Heart left ventricle (tissue), 16 donors: ENCODE data around the gene KRTAP4-6. TPM values are rescaled to one million over a fixed set of nuclear protein-coding genes. Genes with fewer than 3 reads are reported as not detected.
"Not testable (repeated sequence)": the region's sequence is repeated elsewhere in the genome, so short reads cannot be mapped to it uniquely, and the experiment has no call there.

Source experiments
- ATAC-seq, 4 donors: fragments of 200-7000 bp; cut with Tn5 transposase; one replicate each; pipeline ENCODE4 v1.9.1; 2020 to 2022; ENCODE audit warnings: moderate library complexity in 4 of 4, mild to moderate bottlenecking in 3 of 4, moderate number of reproducible peaks in 1 of 4
- DNase-seq, 5 donors: peaks; one replicate each; pipeline ENCODE4 v3.0.0-alpha.2; 2020
- H3K27ac ChIP-seq, 12 donors: fragments of 200-600 bp; sonication (generic) in 4 of 12; one replicate each; pipeline versions ENCODE4 v1.5.0 to v1.8.0; 2016 to 2022; ENCODE audit warnings: mild to moderate bottlenecking in 2 of 12
- H3K27me3 ChIP-seq, 9 donors: fragments of 200-600 bp; sonication (generic) in 2 of 9; one replicate each; pipeline versions ENCODE4 v1.5.1 to v1.8.0; 2016 to 2022; ENCODE audit warnings: mild to moderate bottlenecking in 3 of 9
- H3K36me3 ChIP-seq, 9 donors: fragments of 200-600 bp; sonication (generic) in 2 of 9; one replicate each; pipeline versions ENCODE4 v1.5.0 to v1.8.0; 2018 to 2022; ENCODE audit warnings: mild to moderate bottlenecking in 2 of 9
- H3K4me1 ChIP-seq, 12 donors: fragments of 200-600 bp; sonication (generic) in 4 of 12; one replicate each; pipeline versions ENCODE4 v1.5.0 to v1.8.0; 2016 to 2022; ENCODE audit warnings: mild to moderate bottlenecking in 3 of 12
- H3K4me3 ChIP-seq, 12 donors: fragments of 200-600 bp; sonication (generic) in 4 of 12; one replicate each; pipeline versions ENCODE4 v1.5.0 to v1.8.0; 2017 to 2022; ENCODE audit warnings: mild to moderate bottlenecking in 9 of 12, moderate library complexity in 4 of 12
- H3K9me3 ChIP-seq, 12 donors: fragments of 200-600 bp; sonication (generic) in 4 of 12; one replicate each; pipeline versions ENCODE4 v1.5.0 to v1.8.0; 2016 to 2022; ENCODE audit warnings: mild to moderate bottlenecking in 1 of 12
- POLR2A ChIP-seq, 2 donors: fragments of 450-650 bp; IDR thresholded peaks; one replicate each; pipeline ENCODE4 v1.6.1; 2017; ENCODE audit warnings: antibody characterized with exemption in 2 of 2, mild to moderate bottlenecking in 2 of 2, moderate library complexity in 2 of 2
- WGBS, 4 donors: extraction: QIAGEN DNeasy Blood & Tissue Kit in 2 of 4; methylation state at CpG; one replicate each; pipeline versions ENCODE4 v1.1.5 to v1.1.7; 2013 to 2018; 5-methylcytosine and 5-hydroxymethylcytosine counted together
- intact Hi-C, 10 donors: fragments of 100-400 bp; cut with DNase I; formaldehyde crosslinking; loops; one replicate each; pipeline versions ENCODE4 v1.11.1 to v1.14.2; 2022
- polyA plus RNA-seq, 2 donors: library from polyadenylated mRNA; stranded (reverse); fragments of 200-250 nt; gene quantifications; one replicate each; pipeline ENCODE4 v1.2.3, GENCODE V29; 2013
- total RNA-seq, 9 donors: library from RNA; depleted of rRNA in 2 of 9; stranded (reverse); fragments of >200 nt in 2 of 9; fragmentation: NEBNext Ultra II Directional in 3 of 9; extraction: Animal tissue kit (Norgen Biotek cat#: 25700) in 3 of 9; gene quantifications; one replicate each; pipeline versions ENCODE4 v1.1.0 to v1.2.4, GENCODE V29; 2016 to 2023
- TF ChIP-seq, protein P1 (sequence below), 12 donors: fragments of 200-600 bp; sonication (generic) in 4 of 12; IDR thresholded peaks; one replicate each; pipeline versions ENCODE4 v1.5.0 to v1.8.0; 2018 to 2022; ENCODE audit warnings: antibody characterized with exemption in 12 of 12, mild to moderate bottlenecking in 5 of 12
- donor health status: ischemic (EF 13 %, LVEDD 7.1; RV severe dilation, severe dysfunction).
- donor health status: healthy with polysubstance abuse.
- donor health status: DM: no; HTN: yes; CAD: no.
- donor health status: DM: no; HTN: no; CAD: no.
- donor health status: ischemic (EF 25% LVEDD 6.9; RV normal size, moderate dysfunction).
- donor health status: ischemic (EF 25% LVEDD 5.7; RV mildly dilated, moderate dysfunction).
- donor health status: healthy.
- donor health status: DM: yes; HTN: yes; CAD: no.
- donor health status: ischemic (EF 35%, LVEDD 5.7; RV mildly dilated, moderate dysfunction).
- donor health status: nonischemic (EF 11% LVEDD 7.7; RV severe dilation, severe dysfunction).
- donor health status: DM: yes; HTN: yes; CAD: no.
- donor health status: PGD.
- donor health status: ischemic (EF 29% LVEDD 5.4; RV normal size, mild dysfunction).
- donor health status: nonischemic (EF 23%, LVEDD 6.1; RV moderate dilation, normal function).

The KRTAP4-6 gene
- total and polyA plus RNA-seq, 11 donors, result not detected

DNA sequence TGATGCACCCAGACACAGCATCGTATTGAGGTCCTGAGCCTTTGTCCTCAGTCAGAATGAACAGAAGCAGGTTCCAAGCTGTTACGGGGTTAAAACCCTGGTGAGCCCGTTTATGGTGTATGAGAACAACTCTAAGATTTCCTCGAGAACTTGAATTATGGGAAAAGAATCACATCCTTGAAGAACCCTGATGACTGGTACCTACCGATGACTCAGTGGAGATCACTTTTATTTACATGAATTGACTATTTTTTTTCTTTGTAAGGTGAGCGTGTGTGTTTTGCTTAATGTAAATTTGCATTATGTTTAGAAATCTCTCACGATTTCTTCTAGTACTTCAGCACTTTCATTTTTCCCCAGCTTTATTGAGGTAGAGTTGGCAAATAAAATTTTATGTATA is 23.5 kb upstream of the KRTAP4-6 start:
- no peak for ATAC-seq
- H3K9me3 ChIP-seq, result no peaks in the 10 kb centered on the region
- intact Hi-C loops, result no loop called here

DNA sequence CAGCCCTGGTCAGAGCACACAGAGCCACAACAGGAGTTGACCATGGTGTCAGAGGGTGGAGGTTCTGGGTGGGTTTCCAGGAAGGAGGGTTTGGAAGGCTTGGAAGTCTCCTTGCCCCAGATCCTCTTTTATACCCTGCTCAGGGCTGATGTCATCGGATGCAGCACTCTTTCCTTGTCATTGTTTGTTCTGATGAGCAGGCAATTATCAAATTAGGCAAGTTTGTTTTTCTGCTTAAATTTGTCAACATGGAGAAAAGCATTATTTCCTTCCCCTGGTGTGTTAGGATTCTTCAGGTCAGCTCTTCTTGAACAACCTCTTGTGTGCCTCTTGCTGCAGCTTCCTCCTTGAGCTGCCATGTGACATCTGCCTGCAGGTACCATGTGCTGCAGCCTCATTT is 20.3 kb upstream of the KRTAP4-6 start, which contains the start of gene KRTAP4-4:
KRTAP4-4 (minus strand) TSS at position 101 of the 400 bp plus-strand sequence; CDS start at position 44, 57 bp downstream.
- no peak for ATAC-seq
- no peak for TF ChIP-seq POLR2A (IDR thresholded peaks at IDR 0.05)
- TF ChIP-seq, protein P1, sequence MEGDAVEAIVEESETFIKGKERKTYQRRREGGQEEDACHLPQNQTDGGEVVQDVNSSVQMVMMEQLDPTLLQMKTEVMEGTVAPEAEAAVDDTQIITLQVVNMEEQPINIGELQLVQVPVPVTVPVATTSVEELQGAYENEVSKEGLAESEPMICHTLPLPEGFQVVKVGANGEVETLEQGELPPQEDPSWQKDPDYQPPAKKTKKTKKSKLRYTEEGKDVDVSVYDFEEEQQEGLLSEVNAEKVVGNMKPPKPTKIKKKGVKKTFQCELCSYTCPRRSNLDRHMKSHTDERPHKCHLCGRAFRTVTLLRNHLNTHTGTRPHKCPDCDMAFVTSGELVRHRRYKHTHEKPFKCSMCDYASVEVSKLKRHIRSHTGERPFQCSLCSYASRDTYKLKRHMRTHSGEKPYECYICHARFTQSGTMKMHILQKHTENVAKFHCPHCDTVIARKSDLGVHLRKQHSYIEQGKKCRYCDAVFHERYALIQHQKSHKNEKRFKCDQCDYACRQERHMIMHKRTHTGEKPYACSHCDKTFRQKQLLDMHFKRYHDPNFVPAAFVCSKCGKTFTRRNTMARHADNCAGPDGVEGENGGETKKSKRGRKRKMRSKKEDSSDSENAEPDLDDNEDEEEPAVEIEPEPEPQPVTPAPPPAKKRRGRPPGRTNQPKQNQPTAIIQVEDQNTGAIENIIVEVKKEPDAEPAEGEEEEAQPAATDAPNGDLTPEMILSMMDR (IDR thresholded peaks at IDR 0.05), result no peak
- Histone ChIP-seq H3K36me3 (no peaks in the 10 kb centered on the region), H3K4me3 (no peak within 1 kb of the TSS), H3K27ac (no peak within 1 kb of the TSS), H3K4me1 (no peaks in the 10 kb centered on the region), H3K27me3 (peaks cover 0 to 37% (median 9%) of the 10 kb centered on the region in 9 donors), H3K9me3 (no peaks in the 10 kb centered on the region)
- WGBS, 4 donors, result 75 to 95% (median 82%) methylated on average over 1 of the region's 1 CpG
- intact Hi-C loops, result no loop called here
- no peak for DNase-seq

More for the DNA sequence above, 23.5 kb upstream of the KRTAP4-6 start:
- peaks cover 0 to 20% (median 3%) of the 10 kb centered on the region in 9 donors for H3K27me3 ChIP-seq
- no peak for DNase-seq
- no peaks in the 10 kb centered on the region for H3K4me1 ChIP-seq
- TF ChIP-seq, protein P1 (IDR thresholded peaks at IDR 0.05), result no peak
- no peak for TF ChIP-seq POLR2A (IDR thresholded peaks at IDR 0.05)
- WGBS, 4 donors, result 70 to 77% (median 74%) methylated on average over 7 of the region's 7 CpGs
- no peak overlapping the region for H3K27ac ChIP-seq
- no peak overlapping the region for H3K4me3 ChIP-seq
- H3K36me3 ChIP-seq, result no peaks in the 10 kb centered on the region

DNA sequence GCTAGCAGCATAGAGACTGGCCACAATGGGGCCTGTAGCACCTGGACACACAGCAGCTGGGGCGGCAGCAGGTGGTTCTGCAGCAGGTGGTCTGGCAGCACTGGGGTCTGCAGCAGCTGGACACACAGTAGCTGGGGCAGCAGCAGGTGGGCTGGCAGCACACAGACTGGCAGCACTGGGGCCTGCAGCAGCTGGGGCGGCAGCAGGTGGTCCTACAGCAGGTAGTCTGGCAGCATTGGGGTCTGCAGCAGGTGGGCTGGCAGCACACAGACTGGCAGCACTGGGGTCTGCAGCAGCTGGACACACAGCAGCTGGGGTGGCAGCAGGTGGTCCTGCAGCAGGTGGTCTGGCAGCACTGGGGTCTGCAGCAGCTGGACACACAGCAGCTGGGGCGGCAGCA is 19.8 kb upstream of the KRTAP4-6 start:
- intact Hi-C loops, H3K4me3 ChIP-seq, H3K4me1 ChIP-seq, H3K27ac ChIP-seq, ATAC-seq, DNase-seq, H3K36me3 ChIP-seq, H3K9me3 ChIP-seq: not testable (repeated sequence)
- peaks cover 0 to 37% (median 9%) of the 10 kb centered on the region in 9 donors for H3K27me3 ChIP-seq
- WGBS, 4 donors, result 63 to 93% (median 89%) methylated on average over 2 to 3 of the region's 3 CpGs

DNA sequence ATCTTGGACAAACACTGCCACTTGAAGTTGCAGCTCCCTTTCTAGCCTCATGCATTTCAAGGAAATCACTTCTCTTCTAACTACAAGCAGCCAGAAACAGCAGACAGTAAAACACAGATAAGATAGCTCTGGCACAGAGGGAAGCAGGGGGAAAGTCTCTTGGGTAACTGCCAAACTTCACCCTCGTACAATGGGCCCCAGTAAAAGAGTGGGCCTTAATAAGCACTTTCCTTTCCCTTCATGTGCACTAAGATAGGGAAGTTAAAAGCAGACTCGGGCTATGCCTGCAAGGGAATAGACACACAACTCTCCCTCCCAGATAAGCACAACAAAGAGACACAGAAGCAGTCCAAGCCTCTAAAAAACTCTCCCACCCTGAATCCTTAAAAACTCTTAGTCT is 13.5 kb upstream of the KRTAP4-6 start:
- Histone ChIP-seq H3K36me3 (no peaks in the 10 kb centered on the region), H3K4me1 (no peaks in the 10 kb centered on the region), H3K4me3 (no peak overlapping the region), H3K27me3 (peaks cover 0 to 46% (median 4%) of the 10 kb centered on the region in 9 donors), H3K27ac (no peak overlapping the region), H3K9me3 (peaks cover 0 to 4% (median 0%) of the 10 kb centered on the region in 12 donors)
- ATAC-seq (no peak), DNase-seq (no peak)
- 2 to 8% (median 3%) methylated on average over 2 of the region's 2 CpGs for WGBS, 4 donors
- TF ChIP-seq, protein P1 (IDR thresholded peaks at IDR 0.05), result no peak
- TF ChIP-seq POLR2A (IDR thresholded peaks at IDR 0.05), result no peak
- intact Hi-C loops, result no loop called here

DNA sequence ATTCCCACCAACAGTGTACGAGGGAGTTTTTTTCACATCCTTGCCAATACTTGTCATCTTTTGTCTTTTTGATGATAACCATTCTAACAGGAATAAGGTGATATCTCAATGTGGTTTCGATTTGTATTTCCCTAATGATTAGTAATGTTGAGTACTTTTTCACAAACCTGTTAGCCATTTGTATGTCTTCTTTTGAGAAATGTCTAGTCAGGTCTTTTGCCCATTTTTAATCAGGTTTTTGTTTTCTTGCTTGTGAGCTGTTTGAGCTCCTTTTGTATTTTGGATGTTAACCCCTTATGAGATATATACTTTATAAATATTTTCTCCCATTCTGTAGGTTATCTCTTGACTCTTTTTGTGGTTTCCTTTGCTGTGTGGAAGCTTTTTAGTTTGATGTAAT is 11.2 kb upstream of the KRTAP4-6 start:
- Histone ChIP-seq H3K4me3 (no peak overlapping the region), H3K36me3 (no peaks in the 10 kb centered on the region), H3K27ac (no peak overlapping the region), H3K4me1 (no peaks in the 10 kb centered on the region), H3K9me3 (peaks cover 0 to 4% (median 0%) of the 10 kb centered on the region in 12 donors), H3K27me3 (peaks cover 0 to 32% (median 0%) of the 10 kb centered on the region in 9 donors)
- DNase-seq (no peak), ATAC-seq (no peak)
- WGBS, 4 donors, result 58 to 72% (median 66%) methylated on average over 2 of the region's 2 CpGs
- TF ChIP-seq, protein P1 (IDR thresholded peaks at IDR 0.05), result no peak
- TF ChIP-seq POLR2A (IDR thresholded peaks at IDR 0.05), result no peak
- intact Hi-C loops, result no loop called here
